ENCODE results near the gene UBE2J1.
A peak's percentile ranks its signal among the peaks of the same experiment; 100 is the strongest.
"Not testable (repeated sequence)": the region's sequence is repeated elsewhere in the genome, so short reads cannot be mapped to it uniquely, and the experiment has no call there.

Gene UBE2J1, protein sequence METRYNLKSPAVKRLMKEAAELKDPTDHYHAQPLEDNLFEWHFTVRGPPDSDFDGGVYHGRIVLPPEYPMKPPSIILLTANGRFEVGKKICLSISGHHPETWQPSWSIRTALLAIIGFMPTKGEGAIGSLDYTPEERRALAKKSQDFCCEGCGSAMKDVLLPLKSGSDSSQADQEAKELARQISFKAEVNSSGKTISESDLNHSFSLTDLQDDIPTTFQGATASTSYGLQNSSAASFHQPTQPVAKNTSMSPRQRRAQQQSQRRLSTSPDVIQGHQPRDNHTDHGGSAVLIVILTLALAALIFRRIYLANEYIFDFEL

DNA sequence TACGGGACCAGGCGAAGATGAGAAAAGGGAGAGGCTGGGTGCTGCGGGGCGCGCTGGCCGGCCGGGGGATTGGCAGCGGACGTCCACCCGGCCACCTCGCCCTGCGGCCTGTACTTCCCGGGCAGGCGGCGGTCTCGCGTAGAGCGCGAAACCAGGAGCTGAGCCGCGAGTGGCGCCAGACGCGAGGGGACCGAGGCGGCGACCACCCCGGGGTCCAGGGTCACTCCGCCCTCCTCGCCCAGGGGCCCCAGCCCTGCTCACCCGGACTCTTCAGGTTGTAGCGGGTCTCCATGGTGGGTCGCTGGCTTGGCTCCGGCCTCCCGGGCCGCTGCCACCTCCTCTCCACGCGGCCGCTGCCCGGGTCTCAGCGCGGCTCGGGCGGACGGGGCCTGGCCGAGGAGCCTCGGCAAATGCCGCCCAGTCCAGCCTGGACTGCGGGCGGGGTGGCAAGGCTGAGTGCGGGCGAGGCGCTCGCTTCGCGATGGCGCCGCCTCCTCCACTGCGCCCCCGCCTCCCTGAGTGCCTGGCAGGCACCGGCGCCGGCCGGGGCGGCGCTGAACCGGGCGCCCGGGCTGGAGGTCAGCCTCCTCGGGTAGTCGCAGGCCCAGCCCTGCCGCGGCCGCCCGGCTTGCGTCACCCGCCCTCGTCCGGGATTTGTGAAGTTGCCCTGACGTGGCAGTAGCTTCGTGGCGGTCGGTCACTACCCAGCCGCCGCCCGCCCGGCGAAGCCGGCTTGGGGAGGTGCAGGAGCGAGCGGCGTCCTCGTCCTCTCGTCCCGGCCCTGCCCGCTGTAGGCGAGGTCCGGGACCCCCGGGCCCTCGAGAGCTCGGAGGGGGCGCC lies at the start of gene UBE2J1:
Gene UBE2J1 (minus strand): TSS at position 445 of the 840 bp plus-strand sequence. CDS start 153 bp downstream, at position 292.
- peak; percentile 82 to 86 for DNase-seq

DNA sequence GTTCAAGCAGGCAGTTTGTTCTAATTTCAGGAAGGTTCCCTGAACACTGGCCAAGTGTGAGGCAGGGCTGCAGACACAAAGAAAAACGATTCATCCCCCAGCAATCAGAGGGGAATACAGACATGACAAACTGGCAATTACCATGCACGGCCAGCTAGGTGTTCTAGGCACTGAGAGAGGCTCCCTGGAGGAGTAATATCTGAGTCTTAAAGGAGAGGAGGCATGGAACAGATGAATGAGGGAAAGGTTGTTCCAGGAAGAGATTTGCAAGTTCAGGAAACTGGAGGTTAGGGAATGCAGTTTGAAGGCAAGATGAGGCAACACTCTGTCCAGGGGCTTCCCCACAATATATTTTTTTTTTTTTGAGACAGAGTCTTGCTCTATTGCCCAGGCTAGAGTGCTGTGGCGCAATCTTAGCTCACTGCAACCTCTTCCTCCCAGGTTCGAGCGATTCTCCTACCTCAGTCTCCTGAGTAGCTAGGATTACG lies 48.4 kb upstream of the UBE2J1 start:
- no peak for DNase-seq

DNA sequence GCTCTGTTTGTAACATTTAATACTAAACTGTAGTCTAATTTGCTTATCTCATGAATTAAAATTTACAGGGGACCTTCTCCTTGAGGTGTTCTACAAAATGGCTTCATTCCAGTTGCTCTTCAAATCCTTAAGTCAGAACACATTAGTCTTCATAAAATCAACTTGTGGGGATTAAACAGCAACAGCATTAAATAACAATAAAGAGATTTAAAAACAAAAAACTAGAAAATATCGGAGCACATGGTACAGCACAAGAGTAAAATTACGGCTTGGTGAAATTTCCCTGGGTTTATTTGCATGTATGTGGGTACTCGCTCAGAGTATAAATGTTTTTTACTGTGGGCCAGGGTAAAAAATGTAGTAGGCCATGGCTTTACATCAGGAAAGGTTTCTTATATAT lies 47.5 kb upstream of the UBE2J1 start:
- no peak for DNase-seq

DNA sequence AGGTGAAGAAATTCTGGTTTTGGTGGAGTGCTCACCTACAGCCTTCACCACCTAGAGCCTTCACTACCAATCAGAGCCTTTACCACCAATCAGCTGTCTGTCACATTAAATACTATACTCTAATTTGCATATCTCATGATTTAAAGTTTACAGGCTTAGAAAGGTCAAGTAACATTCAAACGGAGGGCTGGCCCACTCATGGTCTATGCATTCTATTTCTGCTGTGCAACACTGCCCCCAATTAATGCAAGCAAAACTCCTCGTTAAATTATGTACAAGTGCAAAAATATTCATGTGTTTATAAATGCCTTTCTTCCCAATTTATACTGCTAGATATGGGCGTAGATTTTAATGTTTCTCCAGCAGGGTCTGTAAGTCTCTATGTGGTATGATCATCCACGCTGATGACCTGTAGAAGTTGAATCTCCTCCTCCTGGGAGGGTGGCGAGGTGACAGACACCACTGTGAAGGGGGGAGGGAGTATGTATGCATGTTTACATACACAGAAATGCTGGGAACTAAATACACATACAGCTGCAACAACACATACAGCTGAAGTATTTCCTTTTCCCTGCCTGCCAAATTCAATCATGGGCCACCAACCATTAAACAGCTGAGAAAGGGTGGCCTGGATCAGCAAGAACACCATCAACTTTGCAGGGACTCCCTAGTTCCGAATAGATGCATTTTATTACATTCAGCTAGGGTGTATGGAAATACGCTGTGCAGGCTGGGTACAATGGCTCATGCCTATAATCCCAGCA lies 46.4 kb upstream of the UBE2J1 start:
- no peak for DNase-seq

DNA sequence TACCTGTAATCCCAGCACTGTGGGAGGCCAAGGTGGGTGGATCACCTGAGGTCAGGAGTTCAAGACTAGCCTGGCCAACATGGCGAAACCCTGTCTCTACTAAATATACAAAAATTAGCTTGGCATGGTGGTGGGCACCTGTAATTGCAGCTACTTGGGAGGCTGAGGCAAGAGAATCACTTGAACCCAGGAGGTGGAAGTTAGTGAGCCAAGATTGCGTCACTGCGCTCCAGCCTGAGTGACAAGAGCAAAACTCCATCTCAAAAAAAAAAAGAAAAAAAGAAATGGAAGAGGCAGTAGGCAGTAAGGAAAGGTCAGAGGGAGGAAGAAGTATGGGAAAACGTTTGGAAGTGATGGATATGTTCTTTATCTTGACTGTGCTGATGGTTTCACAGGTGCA lies 45.4 kb upstream of the UBE2J1 start:
- not testable (repeated sequence) for DNase-seq

DNA sequence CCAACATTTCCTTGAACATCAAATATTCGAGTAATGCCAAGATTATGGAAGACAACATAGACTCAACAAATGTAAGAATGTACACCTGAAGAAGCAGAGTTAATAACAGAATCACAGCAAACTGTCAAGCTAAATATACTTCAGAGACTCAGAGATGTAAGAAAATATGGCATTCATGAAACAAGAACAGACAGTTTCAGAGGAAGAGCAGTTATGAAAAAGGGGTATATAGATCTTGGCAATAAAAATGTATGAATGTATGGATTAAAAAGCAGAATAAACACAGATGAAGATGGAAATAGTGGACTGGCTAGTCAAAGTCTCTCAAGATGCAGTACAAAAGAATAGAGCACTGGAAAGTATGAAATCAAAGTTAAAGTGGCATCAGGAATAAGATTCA lies 41.1 kb upstream of the UBE2J1 start:
- DNase-seq = no peak

DNA sequence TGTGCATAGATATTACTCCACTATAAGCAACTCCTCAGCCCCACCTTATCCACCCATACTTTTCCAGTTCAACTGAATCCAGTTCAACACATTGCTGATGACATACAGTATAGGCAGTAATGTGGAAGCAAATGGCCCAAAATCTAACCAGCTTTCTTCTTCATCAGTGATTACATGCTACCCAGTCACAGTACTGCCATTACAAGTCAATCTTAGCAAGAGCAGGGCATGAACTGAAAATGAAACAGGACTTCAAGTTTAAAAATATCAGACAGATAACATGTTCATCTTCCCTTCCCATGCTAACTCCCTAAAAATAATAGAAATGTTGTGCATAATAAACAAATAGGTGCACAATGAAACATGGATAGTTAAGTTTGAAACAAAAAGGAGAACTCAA lies 40.3 kb upstream of the UBE2J1 start:
- DNase-seq = no peak

DNA sequence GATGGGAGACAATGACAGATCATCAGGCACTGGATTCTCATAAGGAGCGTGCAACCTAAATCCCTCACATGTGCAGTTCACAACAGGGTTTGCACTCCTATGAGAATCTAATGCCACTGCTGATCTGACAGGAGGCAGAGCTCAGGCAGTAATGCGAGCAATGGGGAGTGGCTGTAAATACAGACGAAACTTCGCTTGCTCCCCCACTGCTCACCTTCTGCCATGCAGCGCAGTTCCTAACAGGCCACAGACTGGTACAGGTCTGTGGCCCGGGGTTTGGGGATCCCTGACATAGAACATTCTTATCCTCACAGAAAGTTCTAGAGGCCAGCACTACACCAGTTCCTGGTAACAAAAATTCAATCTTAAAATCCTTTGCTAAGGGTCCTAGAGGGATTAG lies 36.3 kb upstream of the UBE2J1 start:
- no peak for DNase-seq

DNA sequence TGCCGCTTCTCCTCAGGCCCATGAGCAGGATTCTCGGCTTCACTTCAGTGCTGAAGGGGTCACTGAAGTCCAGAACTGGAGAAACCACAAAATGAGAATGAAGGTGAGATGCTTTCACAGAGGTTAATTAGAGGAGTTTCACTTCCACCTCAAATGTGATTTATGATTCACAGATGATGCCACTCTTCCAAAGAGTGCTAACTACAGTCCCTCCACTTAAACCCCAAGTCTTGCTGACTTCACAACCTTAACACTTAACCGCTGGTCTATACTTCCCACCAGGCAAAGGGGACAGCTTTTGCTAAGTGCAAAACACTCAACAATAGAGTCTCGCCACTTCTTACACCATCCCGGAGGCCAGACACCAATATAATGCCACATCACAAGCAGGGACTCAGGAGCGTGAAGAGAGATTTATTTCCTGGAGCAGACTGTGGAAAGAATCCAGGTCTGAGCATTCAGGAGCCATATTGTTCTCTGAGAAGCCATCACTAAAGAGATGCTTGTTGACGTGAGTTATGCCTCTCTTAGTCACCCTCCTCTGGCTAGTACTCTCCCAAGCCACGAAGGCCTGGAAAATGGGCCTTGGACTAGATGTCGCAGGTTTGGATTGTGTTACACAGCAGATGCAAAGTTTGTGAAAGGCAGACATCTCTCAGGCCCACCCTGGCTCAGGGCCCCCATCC lies 35.1 kb upstream of the UBE2J1 start:
- DNase-seq = no peak

DNA sequence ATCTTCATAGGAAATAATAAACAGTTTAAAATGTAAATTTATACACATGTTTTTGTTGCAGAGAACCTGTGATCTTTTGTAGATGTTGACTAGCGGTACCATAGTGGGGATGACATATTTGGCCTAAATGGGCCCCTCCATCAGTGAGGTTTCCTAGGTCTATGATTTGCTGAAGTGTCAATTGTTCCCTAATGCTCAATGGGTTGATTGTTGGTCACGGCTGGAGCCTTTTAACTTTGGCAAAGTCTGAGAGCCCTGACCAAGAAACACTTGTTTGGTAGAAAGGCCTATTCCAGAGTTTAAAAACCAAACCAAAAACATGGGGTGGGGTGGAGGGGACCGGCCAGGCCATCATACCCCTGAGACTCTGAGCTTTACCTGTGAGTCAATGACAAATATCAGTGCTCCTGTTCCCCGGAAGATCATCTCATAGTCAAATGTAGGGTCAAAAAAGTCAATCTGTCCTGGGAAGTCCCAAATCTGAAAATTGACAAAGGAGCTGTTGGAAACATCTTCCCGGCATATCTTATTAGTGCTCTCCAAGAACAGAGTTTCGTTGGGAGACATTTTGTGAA lies 34.5 kb upstream of the UBE2J1 start:
- DNase-seq = no peak

DNA sequence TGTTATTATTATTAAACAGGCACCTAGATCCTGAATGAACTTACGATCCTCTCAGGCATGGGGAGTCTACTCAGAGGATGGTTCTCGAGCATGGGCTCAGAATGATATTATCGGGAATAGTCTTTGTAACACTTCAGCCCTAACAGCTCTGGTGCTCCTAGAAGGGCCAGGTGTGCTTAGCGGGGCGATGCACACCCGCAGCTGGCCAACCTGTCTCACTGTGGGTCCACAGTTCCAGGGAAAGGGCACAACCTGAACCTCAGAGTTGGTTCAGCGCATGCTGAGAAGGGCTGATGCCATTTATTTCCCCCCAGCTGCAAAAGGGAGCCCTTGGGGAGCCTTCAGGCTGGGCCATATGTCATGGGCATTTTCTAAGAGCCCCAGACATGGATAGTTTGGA lies 33.3 kb upstream of the UBE2J1 start:
- no peak for DNase-seq

DNA sequence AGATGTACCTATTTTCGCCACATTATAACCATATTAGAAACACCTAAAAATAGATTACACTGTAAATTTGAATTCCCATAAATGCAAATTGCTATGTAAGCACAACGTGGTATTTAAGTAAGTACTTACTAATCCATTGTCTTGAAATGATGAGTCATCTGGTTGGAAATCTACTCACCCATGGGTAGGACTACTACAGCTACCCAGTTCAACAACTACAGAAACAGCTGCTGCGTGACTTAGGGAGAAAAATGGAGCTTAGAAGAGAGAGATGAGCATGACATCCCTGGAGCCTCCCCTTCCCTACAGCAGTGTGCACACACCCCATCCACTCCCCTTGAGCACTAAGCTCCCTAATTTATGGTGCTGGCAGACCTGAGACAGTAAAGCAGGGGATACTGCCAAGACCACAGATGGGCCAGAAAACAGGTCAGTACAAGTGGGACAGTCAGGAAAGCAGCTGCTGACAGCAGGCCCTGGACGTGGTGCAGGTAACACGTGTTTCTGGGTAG lies 32.7 kb upstream of the UBE2J1 start:
- DNase-seq = no peak

DNA sequence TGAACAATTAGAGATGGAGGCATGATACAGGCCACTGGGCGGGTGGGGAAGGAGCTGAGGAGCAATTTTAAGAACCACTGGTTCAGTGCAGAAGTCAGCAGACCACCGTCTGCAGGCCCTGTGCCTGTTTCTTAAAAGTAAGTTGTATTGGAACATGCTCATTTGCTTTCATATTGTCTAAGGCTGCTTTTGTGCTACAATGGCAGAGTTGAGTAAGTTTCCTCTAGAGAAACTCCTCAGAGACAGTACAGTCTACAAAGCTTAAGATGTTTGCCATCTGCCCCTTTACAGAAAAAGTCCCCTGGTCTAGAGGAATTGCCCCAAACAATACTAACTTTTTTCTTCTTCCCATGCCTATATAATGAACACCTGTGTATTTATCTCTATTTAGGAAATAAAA lies 28.5 kb upstream of the UBE2J1 start:
- DNase-seq = no peak

DNA sequence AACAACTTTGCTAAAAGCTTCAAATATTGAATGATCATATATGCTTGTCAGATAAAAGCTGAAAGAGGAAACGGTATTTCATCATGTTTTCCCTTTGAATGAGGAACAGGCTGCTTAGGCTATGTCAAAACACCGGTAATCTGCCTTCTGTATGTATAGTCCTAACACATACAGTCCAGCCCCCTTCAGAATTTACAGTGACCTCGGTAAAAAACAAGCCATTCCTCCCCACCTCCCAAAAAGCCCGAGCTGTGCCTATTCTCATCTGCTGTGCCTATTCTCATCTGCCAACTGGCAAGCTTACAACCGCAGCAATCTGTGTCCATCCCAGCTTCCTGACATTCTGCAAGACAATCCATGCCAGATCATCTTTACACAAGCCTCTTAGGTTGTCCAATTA lies 26.8 kb upstream of the UBE2J1 start:
- DNase-seq = no peak

DNA sequence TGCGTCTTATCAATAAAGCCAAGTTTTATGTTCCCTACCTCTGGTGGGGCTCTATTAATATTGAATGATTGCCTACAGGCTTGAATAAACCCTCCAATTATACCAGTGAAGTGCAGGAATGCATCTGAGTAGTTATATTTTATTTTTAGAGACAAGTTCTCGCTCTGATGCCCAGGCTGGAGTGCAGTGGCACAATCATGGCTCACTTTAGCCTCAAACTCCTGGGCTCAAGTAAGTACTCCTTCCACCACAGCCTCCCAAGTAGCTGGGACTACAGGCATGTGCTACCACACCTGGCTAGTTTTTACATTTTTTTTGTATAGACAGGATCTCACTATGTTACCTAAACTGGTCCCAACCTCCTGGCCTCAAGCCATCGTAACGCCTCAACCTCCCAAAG lies 26.1 kb upstream of the UBE2J1 start:
- no peak for DNase-seq

DNA sequence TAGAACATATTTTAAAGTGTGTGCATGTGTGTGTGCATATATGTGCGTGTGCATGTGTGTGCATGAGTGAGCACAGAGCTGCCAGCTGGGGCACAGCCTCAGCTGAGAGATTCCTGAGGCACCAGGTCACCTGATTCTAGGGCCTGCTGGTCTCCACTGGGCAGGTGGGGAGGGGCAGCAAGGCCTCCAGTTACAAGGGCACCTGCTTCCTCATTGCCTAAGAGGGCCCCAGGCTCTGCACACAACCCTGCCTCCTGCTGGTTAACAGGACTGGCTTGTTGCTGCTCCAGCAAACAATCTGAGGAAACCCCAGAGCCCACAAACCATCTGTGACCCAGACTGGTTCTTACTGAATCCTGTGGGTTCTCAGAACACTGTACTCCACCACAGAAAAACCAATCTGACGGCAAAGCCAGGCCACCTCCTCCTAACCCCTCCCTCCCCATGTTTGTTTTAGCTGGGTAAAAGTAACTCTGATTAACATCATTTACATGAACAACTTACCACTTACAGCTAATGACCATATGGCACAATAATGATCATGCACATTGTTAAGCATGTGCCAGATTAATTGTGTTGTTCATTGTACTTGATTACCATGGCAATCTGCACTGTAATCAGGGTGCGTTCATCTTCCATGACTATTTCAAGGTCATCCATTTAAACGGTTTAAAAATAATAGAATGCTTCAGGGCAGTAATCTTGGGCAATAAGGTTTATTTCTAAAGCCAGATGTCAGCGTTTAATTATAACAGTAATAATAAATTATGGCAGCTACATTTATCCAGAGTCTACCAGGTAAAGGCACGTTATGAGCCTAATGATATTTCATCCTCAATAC lies 23.1 kb upstream of the UBE2J1 start:
- peak; percentile 54 to 63 for DNase-seq

DNA sequence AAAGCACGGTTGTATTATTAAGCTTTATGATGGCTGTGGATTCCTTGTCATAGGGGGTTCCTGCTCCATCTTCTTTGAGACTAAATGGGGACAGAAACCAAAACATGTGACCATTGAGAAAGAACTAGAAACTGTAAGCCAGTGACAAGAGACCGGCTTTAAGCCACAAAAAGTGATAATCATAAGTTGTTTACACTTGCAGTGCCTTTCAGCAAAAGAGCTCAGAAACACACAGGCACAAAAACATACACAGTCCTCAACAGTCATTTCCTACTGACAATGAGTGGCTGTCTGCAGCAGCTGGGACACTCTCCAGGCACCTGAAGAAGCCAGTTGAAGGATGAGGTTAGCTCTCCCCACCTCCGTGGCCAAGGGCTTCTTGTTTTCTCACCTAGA lies 20.0 kb upstream of the UBE2J1 start:
- DNase-seq = no peak

DNA sequence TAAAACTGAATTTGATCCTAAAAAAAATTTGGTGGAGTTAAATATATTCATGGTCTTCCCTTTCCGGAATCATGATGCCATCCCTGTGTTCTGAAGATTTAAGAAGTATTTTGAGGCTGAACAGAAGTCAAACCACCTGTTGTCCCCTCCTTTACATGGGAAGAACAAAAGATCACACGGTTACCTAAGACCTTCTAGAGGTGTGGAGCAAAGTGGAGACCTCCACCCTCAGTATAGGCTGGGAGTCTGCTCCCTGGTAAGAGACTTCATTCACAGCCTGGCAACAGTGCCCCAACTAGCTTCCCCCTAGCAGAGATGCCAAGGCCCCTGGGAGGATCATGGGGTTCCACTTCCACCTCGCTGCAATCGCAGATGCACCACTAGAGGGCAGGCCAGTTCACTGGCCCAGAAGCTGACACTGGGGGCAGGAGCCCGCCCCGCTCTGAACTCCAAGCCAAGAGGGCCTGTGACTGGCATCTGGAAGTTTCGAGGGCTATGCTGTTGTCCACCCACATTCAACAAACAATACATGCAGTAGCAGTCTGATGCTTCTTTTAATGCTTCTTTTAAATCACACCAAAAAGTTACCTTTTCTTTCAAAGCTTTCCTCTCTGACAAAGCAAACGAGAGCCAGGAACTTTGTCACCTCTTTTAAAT lies 19.5 kb upstream of the UBE2J1 start:
- DNase-seq = peak; percentile 85 to 87

DNA sequence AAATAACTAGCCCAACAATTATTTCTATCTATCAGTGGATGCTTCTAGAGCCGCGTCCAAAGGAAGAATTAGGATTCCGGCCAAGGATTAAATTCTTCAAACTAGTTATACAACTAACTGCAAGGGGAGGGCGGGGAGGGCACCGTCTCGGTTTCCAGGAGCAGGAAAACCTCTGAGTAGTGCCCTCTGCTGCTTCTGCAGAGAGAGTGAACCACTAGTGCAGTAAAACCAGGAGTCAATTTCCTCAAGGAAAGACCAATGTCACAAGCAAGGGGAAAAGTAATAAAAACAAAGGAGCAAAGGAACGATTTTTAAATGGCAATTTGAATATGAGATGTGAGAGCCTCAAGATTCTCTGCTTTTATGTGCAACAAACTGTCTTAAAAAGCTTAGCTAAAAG lies 16.5 kb upstream of the UBE2J1 start:
- DNase-seq = no peak

DNA sequence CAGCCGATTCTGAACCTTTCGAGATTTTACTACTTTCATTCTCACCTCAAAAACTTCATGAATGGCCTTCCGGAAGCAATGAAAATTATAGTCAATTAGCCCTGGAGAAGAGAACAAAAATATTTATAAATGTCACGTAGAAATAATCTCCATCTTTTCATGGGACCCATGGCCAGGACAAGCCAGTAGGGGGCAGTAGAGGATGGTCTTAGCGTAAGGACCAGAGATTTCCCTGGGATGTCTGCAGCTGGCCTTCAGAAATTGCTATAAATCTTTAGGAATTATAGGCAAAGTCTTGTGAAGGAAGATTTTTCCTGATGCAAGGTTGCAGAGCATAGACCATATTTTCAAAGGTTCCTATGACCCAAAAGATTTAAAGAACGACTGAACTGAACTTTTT lies 15.6 kb upstream of the UBE2J1 start:
- DNase-seq = peak; percentile 69 to 74

DNA sequence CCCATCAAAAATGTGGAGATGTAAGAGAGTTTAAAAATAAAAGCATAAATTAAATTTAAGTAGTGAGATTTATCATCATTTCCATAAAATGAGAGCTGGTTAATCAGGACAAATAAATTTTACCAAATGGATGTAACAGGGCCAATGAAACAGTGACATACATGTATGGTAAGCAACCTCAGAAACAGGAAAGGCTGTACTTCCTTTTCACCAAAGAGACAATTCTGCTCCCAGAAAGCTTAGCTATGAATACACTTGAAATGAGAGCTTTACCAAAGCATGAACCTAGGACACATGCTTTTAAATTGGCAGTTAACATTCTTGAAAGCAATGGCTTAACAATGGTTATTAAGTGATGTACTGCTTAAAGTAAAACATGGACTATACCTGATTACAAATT lies 12.1 kb upstream of the UBE2J1 start:
- no peak for DNase-seq

Measured in activated T-cell treated with anti-CD3 and anti-CD28 coated beads, Interleukin-2, amount 50 U/mL, for 48 hours (primary cell).